Activated CD4-positive, alpha-beta T cell treated with anti-CD3 and anti-CD28 coated beads, Interleukin-2, amount 50 U/mL, for 24 hours (primary cell): ENCODE results near the gene FRMD5.

ENCODE experiments used
- DNase-seq, 2 donors: peaks; one replicate each; pipeline ENCODE4 v3.0.0-alpha.2; 2020; ENCODE audit warnings: low read depth in 1 of 2, low spot score in 1 of 2

Gene FRMD5

GRCh38 chr15:43981576-43981975, 213.5 kb downstream of the FRMD5 start:
- DNase-seq: no peak

GRCh38 chr15:43977072-43977884, 217.8 kb downstream of the FRMD5 start:
- DNase-seq: peak in 1 of 2 donors; percentile 39

GRCh38 chr15:43975770-43976169, 219.3 kb downstream of the FRMD5 start:
- DNase-seq: no peak

GRCh38 chr15:43975326-43975725, 219.7 kb downstream of the FRMD5 start:
- DNase-seq: no peak

- no peak for DNase-seq
Measured at GRCh38 chr15:43974852-43975251, 220.2 kb downstream of the FRMD5 start.

- no peak for DNase-seq
Measured at GRCh38 chr15:43969802-43970375, 225.2 kb downstream of the FRMD5 start.

GRCh38 chr15:43968551-43968950, 226.5 kb downstream of the FRMD5 start:
- no peak for DNase-seq

- DNase-seq: no peak
Measured at GRCh38 chr15:43966646-43967045, 228.4 kb downstream of the FRMD5 start.

GRCh38 chr15:43958861-43959330, 236.2 kb downstream of the FRMD5 start:
- DNase-seq: no peak

GRCh38 chr15:43957724-43958123, 237.3 kb downstream of the FRMD5 start:
- no peak for DNase-seq

GRCh38 chr15:43955140-43955539, 239.9 kb downstream of the FRMD5 start:
- no peak for DNase-seq

- DNase-seq: no peak
Measured at GRCh38 chr15:43954181-43954621, 240.9 kb downstream of the FRMD5 start.

- no peak for DNase-seq
Measured at GRCh38 chr15:43953402-43953801, 241.7 kb downstream of the FRMD5 start.

GRCh38 chr15:43950531-43950930, 244.5 kb downstream of the FRMD5 start:
- no peak for DNase-seq

- DNase-seq: no peak
Measured at GRCh38 chr15:43948691-43949325, 246.3 kb downstream of the FRMD5 start.

GRCh38 chr15:43943511-43943910, 251.6 kb downstream of the FRMD5 start:
- DNase-seq: no peak

- no peak for DNase-seq
Measured at GRCh38 chr15:43942194-43942593, 252.9 kb downstream of the FRMD5 start.

GRCh38 chr15:43941555-43941954, 253.5 kb downstream of the FRMD5 start:
- no peak for DNase-seq

- no peak for DNase-seq
Measured at GRCh38 chr15:43941071-43941470, 254.0 kb downstream of the FRMD5 start.

- DNase-seq: no peak
Measured at GRCh38 chr15:43939070-43939469, 256.0 kb downstream of the FRMD5 start.

GRCh38 chr15:43934480-43934879, 260.6 kb downstream of the FRMD5 start:
- DNase-seq: no peak

GRCh38 chr15:43932907-43933306, 262.2 kb downstream of the FRMD5 start:
- no peak for DNase-seq
